Osteoblast (primary cell): ENCODE measurements around the gene DLGAP1. TPM values are rescaled to one million over a fixed set of nuclear protein-coding genes. Genes with fewer than 3 reads are reported as not detected.

Source experiments
- DNase-seq: peaks from one replicate; pipeline ENCODE4 v3.0.0; 2011; ENCODE audit warnings: low spot score, mixed read lengths; ENCODE audit not compliant: insufficient read length; ENCODE audit errors: missing footprints
- H2AFZ ChIP-seq: 2 replicates; pipeline ENCODE4 v1.6.0; 2011; ENCODE audit warnings: mild to moderate bottlenecking, low read length
- H3K27ac ChIP-seq: 2 replicates; pipeline ENCODE4 v1.5.1; 2011; ENCODE audit warnings: mild to moderate bottlenecking, low read depth, low read length, moderate library complexity
- H3K27me3 ChIP-seq: 2 replicates; pipeline ENCODE4 v1.6.0; 2012; ENCODE audit warnings: mild to moderate bottlenecking, control low read depth, inconsistent platforms, low read length, moderate library complexity; ENCODE audit not compliant: insufficient read depth
- H3K36me3 ChIP-seq: 2 replicates; pipeline ENCODE4 v1.5.1; 2011; ENCODE audit warnings: mild to moderate bottlenecking, low read length, control low read depth, moderate library complexity; ENCODE audit not compliant: insufficient read depth
- H3K4me1 ChIP-seq: 2 replicates; pipeline ENCODE4 v1.5.1; 2011; ENCODE audit warnings: mild to moderate bottlenecking, low read length, control low read depth, moderate library complexity; ENCODE audit not compliant: insufficient read depth
- H3K4me2 ChIP-seq: 2 replicates; pipeline ENCODE4 v1.6.0; 2011; ENCODE audit warnings: mild to moderate bottlenecking, low read length; ENCODE audit not compliant: insufficient read depth
- H3K4me3 ChIP-seq: fragments of 200-600 bp; sonication (generic); 3 replicates; pipeline ENCODE4 v1.5.1; 2012; ENCODE audit warnings: mild to moderate bottlenecking, low read length, inconsistent platforms; ENCODE audit not compliant: insufficient read depth
- H3K79me2 ChIP-seq: 2 replicates; pipeline ENCODE4 v1.6.0; 2012; ENCODE audit warnings: mild to moderate bottlenecking, low read length, control low read depth, inconsistent platforms; ENCODE audit not compliant: insufficient read depth
- H3K9me3 ChIP-seq: 2 replicates; pipeline ENCODE4 v1.5.1; 2011; ENCODE audit warnings: low read depth, low read length, control low read depth
- H4K20me1 ChIP-seq: 2 replicates; pipeline ENCODE4 v1.6.0; 2012; ENCODE audit warnings: mild to moderate bottlenecking, low read length, control low read depth; ENCODE audit not compliant: insufficient read depth
- CTCF ChIP-seq: IDR thresholded peaks from 2 replicates; pipeline ENCODE4 v1.5.1; 2011; ENCODE audit warnings: mild to moderate bottlenecking, low read depth, low read length, moderate library complexity; ENCODE audit errors: extremely low read depth
- total RNA-seq: library from RNA; depleted of rRNA; stranded (reverse); fragments of >200 nt; gene quantifications from 2 replicates; pipeline ENCODE4 v1.2.3, GENCODE V29; 2012

The DLGAP1 gene
- total RNA-seq, 1 donor = not detected

DNA sequence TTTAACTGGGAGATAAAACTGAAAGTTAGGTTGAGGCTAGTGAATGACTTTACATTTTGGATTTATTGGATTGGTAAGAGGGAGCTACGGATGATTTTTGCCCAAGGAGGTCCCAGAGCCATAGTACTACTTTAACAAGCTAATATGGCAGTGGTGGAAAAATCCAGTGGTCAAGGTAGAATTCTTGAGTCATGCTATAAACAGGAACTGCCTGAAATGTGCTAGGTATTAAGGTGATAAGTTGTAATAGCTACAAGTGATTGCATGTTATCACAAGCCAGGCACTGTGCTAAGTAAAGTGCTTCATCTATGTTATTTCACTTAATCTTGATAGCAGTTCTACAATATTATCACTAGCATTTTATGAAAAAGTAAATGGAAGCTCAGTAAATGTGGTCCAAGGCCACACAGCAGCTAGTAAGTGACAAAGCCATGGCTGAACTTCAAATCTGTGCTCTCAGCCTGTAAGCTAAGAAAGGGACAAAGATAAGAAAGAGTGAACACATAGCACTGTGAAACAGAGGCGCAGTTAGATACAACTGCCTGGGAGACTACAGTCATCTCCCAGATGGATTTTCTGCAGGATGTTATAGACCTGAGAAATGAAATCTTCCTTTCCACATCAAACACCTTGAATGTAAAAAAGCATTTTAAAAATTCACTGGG is 535.6 kb downstream of the DLGAP1 start:
- H3K36me3 ChIP-seq = no peaks in the 10 kb centered on the region
- peaks cover 4% of the 10 kb centered on the region for H3K4me1 ChIP-seq
- DNase-seq = no peak
- H3K4me2 ChIP-seq = no peak overlapping the region
- no peak overlapping the region for H2AFZ ChIP-seq
- no peaks in the 10 kb centered on the region for H3K9me3 ChIP-seq
- no peak for TF ChIP-seq CTCF
- H3K79me2 ChIP-seq = no peaks in the 10 kb centered on the region
- no peaks in the 10 kb centered on the region for H4K20me1 ChIP-seq
- no peaks in the 10 kb centered on the region for H3K27me3 ChIP-seq
- H3K4me3 ChIP-seq = no peak overlapping the region
- H3K27ac ChIP-seq = no peak overlapping the region

DNA sequence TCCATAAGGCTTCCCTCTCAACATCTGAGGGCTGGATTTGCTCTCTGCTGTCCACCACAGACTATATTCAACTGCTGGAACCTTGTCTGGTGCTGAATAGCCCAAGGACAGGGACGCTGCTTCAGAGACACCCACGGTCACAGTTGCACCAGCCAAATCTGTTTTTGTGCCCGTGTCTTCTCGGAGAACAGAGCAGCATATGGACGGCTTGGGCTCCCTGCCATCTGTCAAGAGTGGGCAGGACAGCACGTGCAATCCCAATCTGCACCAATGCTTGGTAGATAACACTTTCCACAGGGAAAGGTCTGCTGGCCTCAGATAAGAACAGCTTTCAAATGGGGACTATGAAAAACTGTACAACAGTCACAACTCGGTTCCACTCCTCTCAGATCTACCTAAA is 539.0 kb downstream of the DLGAP1 start:
- no peaks in the 10 kb centered on the region for H3K4me1 ChIP-seq
- no peak for TF ChIP-seq CTCF

GRCh38 chr18:3914833-3915610 is 540.1 kb downstream of the DLGAP1 start:
- Histone ChIP-seq H2AFZ (no peak overlapping the region), H3K79me2 (no peaks in the 10 kb centered on the region), H3K36me3 (no peaks in the 10 kb centered on the region), H3K9me3 (no peaks in the 10 kb centered on the region), H3K4me1 (no peaks in the 10 kb centered on the region), H4K20me1 (no peaks in the 10 kb centered on the region), H3K4me2 (no peak overlapping the region), H3K27me3 (no peaks in the 10 kb centered on the region), H3K4me3 (no peak overlapping the region), H3K27ac (no peak overlapping the region)
- DNase-seq = no peak
- TF ChIP-seq CTCF = no peak

More for the DNA sequence above, 539.0 kb downstream of the DLGAP1 start:
- no peak overlapping the region for H2AFZ ChIP-seq
- H3K4me2 ChIP-seq = no peak overlapping the region
- no peaks in the 10 kb centered on the region for H3K36me3 ChIP-seq
- H3K27me3 ChIP-seq = no peaks in the 10 kb centered on the region
- no peaks in the 10 kb centered on the region for H3K9me3 ChIP-seq
- no peak overlapping the region for H3K4me3 ChIP-seq
- no peaks in the 10 kb centered on the region for H3K79me2 ChIP-seq
- H4K20me1 ChIP-seq = no peaks in the 10 kb centered on the region
- no peak overlapping the region for H3K27ac ChIP-seq
- DNase-seq = no peak

DNA sequence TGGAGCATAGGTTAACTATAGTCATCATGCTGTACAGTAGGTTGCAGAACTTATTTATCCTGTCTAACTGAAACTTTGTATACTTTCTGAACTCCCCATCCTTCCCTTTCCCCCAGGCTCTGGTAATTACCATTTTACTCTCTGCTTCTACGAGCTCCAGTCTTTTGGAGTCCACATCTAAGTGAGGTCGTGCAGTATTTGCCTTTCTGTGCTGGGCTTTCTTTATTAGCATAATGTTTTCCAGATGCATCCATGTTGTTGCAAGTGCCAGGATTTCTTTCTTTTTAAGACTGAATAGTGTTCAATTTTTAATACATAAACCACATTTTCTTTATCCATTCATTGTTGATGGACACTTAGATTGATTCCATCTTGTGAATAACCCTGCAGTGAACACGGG is 541.0 kb downstream of the DLGAP1 start:
- Histone ChIP-seq H3K9me3 (no peaks in the 10 kb centered on the region), H2AFZ (no peak overlapping the region)

More for the DNA sequence above, 541.0 kb downstream of the DLGAP1 start:
- DNase-seq = no peak
- Histone ChIP-seq H4K20me1 (no peaks in the 10 kb centered on the region), H3K27me3 (no peaks in the 10 kb centered on the region), H3K4me1 (no peaks in the 10 kb centered on the region), H3K27ac (no peak overlapping the region), H3K4me3 (no peak overlapping the region), H3K36me3 (no peaks in the 10 kb centered on the region), H3K4me2 (no peak overlapping the region), H3K79me2 (no peaks in the 10 kb centered on the region)
- TF ChIP-seq CTCF = no peak
